Skin epidermis (tissue), 12 donors: ENCODE results near the gene CFAP100.

Experiments used
- H3K27ac ChIP-seq, 21 experiments: fragments of 200-600 bp; sonication (generic) in 11 of 21; one replicate each; pipeline ENCODE4 v1.5.0; 2020; ENCODE audit warnings: mild to moderate bottlenecking in 3 of 21, inconsistent platforms in 2 of 21, moderate library complexity in 2 of 21
- H3K4me3 ChIP-seq, 7 experiments: fragments of 200-600 bp; sonication (generic) in 2 of 7; one replicate each; pipeline ENCODE4 v1.5.0; 2020; ENCODE audit warnings: inconsistent platforms in 2 of 7, mild to moderate bottlenecking in 2 of 7, moderate library complexity in 1 of 7

CFAP100 gene

GRCh38 chr3:126435456-126436315, 41.0 kb downstream of the CFAP100 start:
- H3K27ac ChIP-seq, result no peak overlapping the region

DNA sequence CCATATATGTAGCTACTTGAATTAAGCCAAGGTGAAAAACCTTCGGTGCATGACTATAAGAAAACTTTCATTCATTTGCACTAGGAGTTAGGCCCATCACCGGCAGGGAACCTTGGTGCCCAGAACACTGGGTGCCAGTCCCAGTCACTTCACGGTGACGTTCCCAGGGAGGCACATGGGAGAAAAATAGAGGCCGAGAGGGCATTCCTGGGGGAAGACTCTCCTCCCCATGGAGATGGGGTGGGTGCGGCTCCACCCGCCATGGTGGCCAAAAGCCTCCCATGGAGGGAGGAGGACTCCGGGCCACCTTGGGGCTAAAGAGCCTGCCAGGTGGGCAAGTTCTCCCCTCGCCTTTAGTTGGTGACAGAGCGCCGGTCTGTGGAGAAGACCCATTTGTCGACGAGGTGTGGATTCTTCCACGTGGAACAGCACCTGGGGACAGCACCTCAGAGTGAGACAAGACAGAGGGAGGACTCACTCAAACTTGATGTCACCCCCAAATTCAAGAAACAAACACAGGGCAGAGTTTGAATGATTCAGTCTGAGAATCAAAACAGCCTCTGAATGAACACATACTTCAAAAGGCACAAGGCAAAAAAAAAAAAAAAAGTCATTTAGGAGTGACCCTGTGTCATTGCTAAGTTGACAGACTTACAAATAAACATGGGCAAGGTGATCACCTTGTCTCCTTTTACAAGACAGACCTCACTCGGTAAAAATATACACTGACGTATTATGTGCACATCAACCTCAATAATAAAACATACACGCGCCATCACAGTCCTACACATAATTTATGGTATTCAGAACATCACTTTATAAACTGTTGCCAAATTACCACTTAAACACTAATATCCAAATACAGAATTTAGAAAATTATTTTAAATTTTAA, 42.4 kb downstream of the CFAP100 start:
- Histone ChIP-seq H3K27ac (no peak overlapping the region), H3K4me3 (no peak overlapping the region)

More at GRCh38 chr3:126435456-126436315, 41.0 kb downstream of the CFAP100 start:
- no peak overlapping the region for H3K4me3 ChIP-seq

GRCh38 chr3:126438186-126438585, 43.5 kb downstream of the CFAP100 start:
- Histone ChIP-seq H3K4me3 (no peak overlapping the region), H3K27ac (no peak overlapping the region)

GRCh38 chr3:126438746-126439145, 44.0 kb downstream of the CFAP100 start:
- Histone ChIP-seq H3K27ac (no peak overlapping the region), H3K4me3 (no peak overlapping the region)

GRCh38 chr3:126439346-126439967, 44.7 kb downstream of the CFAP100 start:
- H3K4me3 ChIP-seq, result no peak overlapping the region
- no peak overlapping the region for H3K27ac ChIP-seq

- Histone ChIP-seq H3K27ac (no peak overlapping the region), H3K4me3 (no peak overlapping the region)
Measured at GRCh38 chr3:126439968-126440708, 45.4 kb downstream of the CFAP100 start.

- no peak overlapping the region for H3K27ac ChIP-seq
- H3K4me3 ChIP-seq, result no peak overlapping the region
Measured at GRCh38 chr3:126440709-126440995, 45.9 kb downstream of the CFAP100 start.

GRCh38 chr3:126441256-126441880, 46.7 kb downstream of the CFAP100 start:
- no peak overlapping the region for H3K27ac ChIP-seq
- H3K4me3 ChIP-seq, result no peak overlapping the region

- Histone ChIP-seq H3K4me3 (no peak overlapping the region), H3K27ac (no peak overlapping the region)
Measured at GRCh38 chr3:126442094-126442855, 47.6 kb downstream of the CFAP100 start.

GRCh38 chr3:126442856-126443242, 48.1 kb downstream of the CFAP100 start:
- H3K4me3 ChIP-seq, result no peak overlapping the region
- no peak overlapping the region for H3K27ac ChIP-seq

DNA sequence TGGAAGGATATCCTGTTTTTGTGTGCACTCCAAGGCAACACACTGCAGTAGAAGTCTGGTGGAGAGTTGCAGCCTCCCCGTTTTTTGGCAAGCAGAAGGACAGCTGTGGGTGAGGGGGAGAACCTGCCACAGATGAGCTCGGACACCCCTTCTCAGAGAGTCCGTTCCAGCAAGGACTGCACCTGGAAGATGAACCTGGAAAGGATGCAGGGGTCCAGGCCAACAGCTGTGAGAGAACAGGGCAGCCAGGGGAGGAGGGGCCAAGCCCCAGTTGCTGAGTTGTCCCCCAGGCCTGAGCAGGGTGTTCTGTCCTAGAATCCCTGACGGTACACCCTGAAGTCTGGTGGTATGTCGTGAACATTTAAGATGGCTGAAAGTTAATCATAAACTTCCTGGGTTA, 50.8 kb downstream of the CFAP100 start:
- Histone ChIP-seq H3K4me3 (no peak overlapping the region), H3K27ac (peak overlapping the region in 1 of 21 experiments; percentile 0)

- H3K27ac ChIP-seq, result no peak overlapping the region
Measured at GRCh38 chr3:126446301-126446700, 51.6 kb downstream of the CFAP100 start.

GRCh38 chr3:126446791-126447190, 52.1 kb downstream of the CFAP100 start:
- Histone ChIP-seq H3K27ac (no peak overlapping the region), H3K4me3 (no peak overlapping the region)

More at GRCh38 chr3:126446301-126446700, 51.6 kb downstream of the CFAP100 start:
- H3K4me3 ChIP-seq, result no peak overlapping the region

DNA sequence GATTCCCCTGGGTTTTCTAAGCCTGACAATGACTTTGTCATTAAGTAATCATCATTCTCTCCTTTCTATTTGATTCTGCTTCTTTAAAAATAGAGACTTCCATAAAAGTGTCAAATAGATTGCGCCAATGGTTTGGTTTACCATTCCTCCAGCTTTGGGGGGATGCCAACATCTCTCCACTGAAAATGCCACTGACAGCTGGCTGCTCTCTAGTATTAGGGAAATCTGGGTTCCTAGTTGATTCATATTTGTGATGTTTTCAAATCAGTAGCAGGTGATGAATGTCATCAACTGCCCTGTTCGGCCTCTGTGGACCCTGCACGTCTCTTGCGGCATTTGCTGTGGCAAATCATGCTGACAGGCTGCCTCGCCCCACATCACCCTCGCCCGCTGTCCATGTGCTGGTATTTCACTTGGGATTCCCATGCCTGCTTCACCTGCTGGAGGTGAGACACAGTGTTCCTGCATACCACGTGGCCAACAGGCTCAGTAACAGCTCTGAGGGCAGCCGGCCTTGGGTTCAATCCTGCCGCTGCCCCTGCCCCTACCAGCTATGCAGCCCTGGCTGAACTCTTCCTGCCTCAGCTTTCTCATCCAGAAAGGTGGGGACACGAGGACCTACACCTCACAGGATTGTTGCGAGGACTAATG, 52.9 kb downstream of the CFAP100 start:
- no peak overlapping the region for H3K4me3 ChIP-seq
- no peak overlapping the region for H3K27ac ChIP-seq

DNA sequence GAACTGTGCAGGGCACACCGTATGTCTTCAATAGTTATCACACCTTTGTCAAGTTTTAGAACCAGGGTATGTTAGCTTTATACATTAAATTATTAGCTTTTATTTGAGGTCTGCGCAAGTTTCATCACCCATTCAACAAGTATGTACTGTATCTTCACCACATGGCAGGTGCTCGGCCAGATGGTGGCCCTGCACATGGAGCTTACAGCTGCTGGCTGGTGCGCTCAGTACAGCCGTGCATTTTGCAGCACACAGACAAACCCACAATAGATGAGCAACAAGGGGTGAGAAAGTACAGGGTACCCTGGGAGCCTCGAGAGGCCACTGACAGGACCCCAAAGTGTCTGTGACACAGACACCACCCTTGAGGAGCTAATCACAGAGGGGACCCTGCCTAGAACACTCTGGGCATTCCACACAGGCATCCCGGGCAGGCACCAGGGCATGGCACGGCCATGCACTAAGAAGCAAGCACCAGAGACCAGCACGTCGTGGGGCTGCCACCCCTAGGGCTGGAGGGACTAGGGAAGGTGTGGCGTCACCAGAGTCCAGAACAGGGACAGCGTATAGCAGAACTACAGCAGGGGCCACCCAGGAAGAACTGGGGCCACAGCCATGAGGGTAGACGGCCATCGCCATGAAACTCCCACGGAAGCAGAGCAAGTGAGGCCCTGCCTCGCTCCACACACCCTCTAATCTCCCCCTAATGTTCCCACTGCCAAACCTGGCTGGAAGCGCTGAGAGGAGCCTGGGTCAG, 53.6 kb downstream of the CFAP100 start:
- H3K4me3 ChIP-seq, result no peak overlapping the region

DNA sequence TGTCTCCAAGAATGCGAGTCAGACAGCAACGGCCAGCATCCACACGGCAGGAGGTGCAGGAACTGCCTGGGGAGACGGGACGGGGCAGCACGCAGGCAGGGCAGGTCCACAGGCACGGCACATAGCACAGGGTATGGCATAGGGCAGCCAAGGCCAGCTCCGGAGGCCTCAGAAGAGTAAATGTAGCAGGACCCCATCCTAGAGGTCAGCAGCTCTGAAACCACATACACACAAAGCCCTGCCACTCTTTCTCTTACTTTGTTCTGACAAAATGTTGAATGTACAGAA, 54.1 kb downstream of the CFAP100 start:
- H3K27ac ChIP-seq, result no peak overlapping the region
- no peak overlapping the region for H3K4me3 ChIP-seq

More for the DNA sequence above, 53.6 kb downstream of the CFAP100 start:
- H3K27ac ChIP-seq, result no peak overlapping the region

- H3K4me3 ChIP-seq, result no peak overlapping the region
- no peak overlapping the region for H3K27ac ChIP-seq
Measured at GRCh38 chr3:126449621-126450051, 54.9 kb downstream of the CFAP100 start.

GRCh38 chr3:126450219-126450618, 55.5 kb downstream of the CFAP100 start:
- Histone ChIP-seq H3K4me3 (no peak overlapping the region), H3K27ac (no peak overlapping the region)
